T-helper 17 cell (primary cell): ENCODE measurements around the gene DLG2. TPM values are rescaled to one million over a fixed set of nuclear protein-coding genes. Genes with fewer than 3 reads are reported as not detected.

ENCODE experiments used
- ATAC-seq: fragments of 150-1000 bp; cut with Tn5 transposase; 2 replicates; pipeline ENCODE4 v1.10.0; 2021; ENCODE audit warnings: mild to moderate bottlenecking, moderate library complexity
- DNase-seq, 3 donors: peaks; one replicate each; pipeline versions ENCODE4 v3.0.0 to v3.0.0-alpha.2; 2020 to 2021
- H3K9me3 ChIP-seq: one replicate; pipeline ENCODE4 v1.7.0; 2013; ENCODE audit warnings: low read length, mild to moderate bottlenecking; ENCODE audit not compliant: control insufficient read depth, poor library complexity, severe bottlenecking
- H3K27ac Mint-ChIP-seq: one replicate; pipeline ENCODE4 v1.8.0; 2022; ENCODE audit warnings: mild to moderate bottlenecking, moderate library complexity, mixed read lengths
- H3K27me3 Mint-ChIP-seq: one replicate; pipeline ENCODE4 v1.8.0; 2022; ENCODE audit warnings: mixed read lengths
- H3K36me3 Mint-ChIP-seq: one replicate; pipeline ENCODE4 v1.8.0; 2022; ENCODE audit warnings: low read depth, mixed read lengths
- H3K4me1 Mint-ChIP-seq: one replicate; pipeline ENCODE4 v1.8.0; 2022; ENCODE audit warnings: mild to moderate bottlenecking, mixed read lengths
- H3K4me3 Mint-ChIP-seq: one replicate; pipeline ENCODE4 v1.8.0; 2022; ENCODE audit warnings: mild to moderate bottlenecking, moderate library complexity, mixed read lengths
- total RNA-seq, 4 donors: library from RNA in 2 of 4; stranded (reverse) in 2 of 4; gene quantifications; one replicate each; pipeline ENCODE4 v1.2.3 and lab custom pipeline; 2022 to 2026

DLG2 gene
- total RNA-seq, 2 donors from 2014 or later, result 1.0 to 2.2 TPM

DNA sequence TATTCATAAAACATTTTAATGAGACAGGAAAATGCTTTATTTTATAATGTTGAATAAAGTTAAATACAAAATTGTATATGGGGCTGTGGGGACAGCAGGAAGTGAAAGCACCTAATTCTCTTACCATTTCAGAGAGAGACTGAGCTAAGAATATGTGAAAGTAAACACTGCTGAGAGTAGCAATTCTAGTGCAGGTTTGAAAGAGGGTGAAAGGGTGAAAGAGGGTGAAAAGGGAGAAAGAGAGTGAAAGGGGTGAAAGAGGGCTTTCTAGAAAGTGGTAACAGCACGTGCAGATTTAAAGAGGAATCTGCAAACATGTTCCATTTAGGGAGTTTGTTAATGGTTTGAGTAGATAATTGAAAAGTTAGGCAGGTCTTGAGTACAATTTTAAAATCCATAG is 1689.0 kb downstream of the DLG2 start:
- H3K4me3 Mint-ChIP-seq, result no peak overlapping the region

GRCh38 chr11:83933008-83933407 is 1694.1 kb downstream of the DLG2 start:
- Mint-ChIP-seq H3K4me3 (no peak overlapping the region), H3K27me3 (no peaks in the 10 kb centered on the region), H3K4me1 (no peaks in the 10 kb centered on the region), H3K36me3 (no peaks in the 10 kb centered on the region), H3K27ac (no peak overlapping the region)
- H3K9me3 ChIP-seq, result no peaks in the 10 kb centered on the region
- ATAC-seq (no peak), DNase-seq (no peak)

More for the DNA sequence above, 1689.0 kb downstream of the DLG2 start:
- ATAC-seq (no peak), DNase-seq (no peak)
- H3K9me3 ChIP-seq, result no peaks in the 10 kb centered on the region
- H3K27me3 Mint-ChIP-seq, result no peaks in the 10 kb centered on the region
- H3K27ac Mint-ChIP-seq, result no peak overlapping the region
- no peaks in the 10 kb centered on the region for H3K36me3 Mint-ChIP-seq
- no peaks in the 10 kb centered on the region for H3K4me1 Mint-ChIP-seq

DNA sequence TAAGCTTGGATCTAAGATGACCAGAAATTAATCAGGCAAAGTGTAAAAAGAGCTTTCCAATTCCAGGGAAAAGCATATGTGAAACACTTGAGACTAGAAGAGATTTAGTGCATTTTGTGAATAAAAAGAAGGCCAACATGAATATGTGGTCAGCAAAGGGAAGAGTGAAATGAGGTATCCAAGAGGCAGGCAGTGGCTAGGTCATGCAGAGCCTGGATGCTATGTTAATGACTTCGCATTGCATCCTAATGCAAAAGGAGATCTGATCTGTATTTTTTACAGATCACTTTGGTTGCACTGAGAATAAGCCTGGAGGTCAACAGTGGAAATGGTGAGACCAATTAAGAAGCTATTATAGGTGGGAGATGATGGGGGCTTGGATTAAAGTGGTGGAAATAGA is 1699.7 kb downstream of the DLG2 start:
- Mint-ChIP-seq H3K27me3 (no peaks in the 10 kb centered on the region), H3K36me3 (no peaks in the 10 kb centered on the region), H3K4me3 (no peak overlapping the region), H3K4me1 (no peaks in the 10 kb centered on the region), H3K27ac (no peak overlapping the region)
- DNase-seq (no peak), ATAC-seq (no peak)
- no peaks in the 10 kb centered on the region for H3K9me3 ChIP-seq

DNA sequence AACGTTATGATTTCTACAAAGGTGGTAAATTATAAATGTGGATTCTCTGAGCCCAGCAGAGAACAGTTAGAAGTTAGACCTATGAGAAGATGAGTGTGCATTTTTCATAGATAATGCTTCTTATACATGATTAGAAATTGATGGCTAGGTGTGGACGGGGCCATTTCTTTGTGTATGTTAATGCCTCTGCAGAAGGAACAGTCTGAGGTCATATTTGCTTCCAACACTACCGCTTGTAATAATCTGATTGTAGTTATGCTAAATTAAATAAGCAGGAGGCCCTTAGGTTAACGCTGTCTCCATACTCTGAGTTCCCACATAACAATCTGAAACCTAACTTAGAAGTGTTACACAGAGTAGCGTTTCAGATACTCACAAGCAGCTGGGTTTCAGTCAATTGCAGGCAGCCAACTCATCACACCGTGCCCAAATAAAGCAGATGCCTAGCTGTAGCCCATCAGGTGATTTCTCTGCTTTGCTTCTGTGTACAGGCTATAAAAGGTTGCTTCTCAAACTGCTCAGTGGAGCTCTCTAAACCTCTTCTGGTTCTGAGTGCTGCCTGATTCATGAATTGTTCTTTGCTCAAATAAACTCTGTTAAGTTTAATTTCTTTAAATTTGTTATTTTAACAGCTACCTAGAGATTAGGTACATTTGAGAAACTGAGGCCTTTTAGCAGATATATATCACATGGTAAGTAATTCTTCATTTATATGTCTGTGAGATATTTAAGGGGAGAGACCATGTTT is 1702.2 kb downstream of the DLG2 start:
- ATAC-seq, result no peak
- H3K27ac Mint-ChIP-seq, result no peak overlapping the region
- no peaks in the 10 kb centered on the region for H3K4me1 Mint-ChIP-seq
- no peaks in the 10 kb centered on the region for H3K36me3 Mint-ChIP-seq
- no peak overlapping the region for H3K4me3 Mint-ChIP-seq
- no peaks in the 10 kb centered on the region for H3K27me3 Mint-ChIP-seq
- no peak for DNase-seq
- no peaks in the 10 kb centered on the region for H3K9me3 ChIP-seq

DNA sequence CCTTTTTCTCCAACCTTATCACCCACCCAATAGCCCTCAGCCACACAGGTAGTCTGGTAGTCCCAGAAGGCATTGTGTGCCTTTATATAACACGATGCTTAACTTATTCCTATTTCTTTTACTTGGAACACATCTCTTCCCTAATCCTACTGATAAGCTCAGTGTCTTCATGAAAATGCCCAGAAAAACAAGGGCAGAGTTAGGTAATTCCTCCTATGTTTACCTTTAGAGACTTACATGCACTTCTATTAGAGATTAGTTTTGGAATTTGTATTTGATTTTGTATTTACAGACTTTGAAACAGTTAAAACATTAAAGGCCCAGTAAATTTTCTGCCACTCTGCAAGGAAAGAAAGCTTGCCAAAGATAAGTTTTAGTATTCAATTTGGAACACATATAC is 1703.2 kb downstream of the DLG2 start:
- H3K9me3 ChIP-seq, result no peaks in the 10 kb centered on the region
- Mint-ChIP-seq H3K27me3 (no peaks in the 10 kb centered on the region), H3K4me3 (no peak overlapping the region), H3K36me3 (no peaks in the 10 kb centered on the region), H3K27ac (no peak overlapping the region), H3K4me1 (no peaks in the 10 kb centered on the region)
- no peak for DNase-seq
- ATAC-seq, result no peak

DNA sequence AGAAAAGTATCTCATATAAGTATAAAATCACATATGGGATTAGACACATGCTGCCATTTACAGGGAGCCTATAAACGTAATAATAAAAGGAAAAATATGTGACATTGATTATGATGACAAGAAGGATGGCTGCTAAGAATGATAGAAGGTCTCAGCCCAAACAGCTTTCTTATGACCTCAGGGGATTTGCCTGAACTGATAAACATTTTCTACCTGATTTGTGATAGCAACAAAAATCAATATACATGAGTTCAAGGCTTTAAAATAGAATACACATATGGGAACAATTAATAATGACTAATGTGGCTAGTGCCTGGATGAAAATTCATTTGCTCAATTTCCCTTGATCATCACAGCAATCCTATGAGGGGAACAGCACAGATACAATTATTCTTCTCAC is 1704.2 kb downstream of the DLG2 start:
- Mint-ChIP-seq H3K27ac (no peak overlapping the region), H3K27me3 (no peaks in the 10 kb centered on the region), H3K4me1 (no peaks in the 10 kb centered on the region), H3K4me3 (no peak overlapping the region), H3K36me3 (no peaks in the 10 kb centered on the region)
- no peak for ATAC-seq
- DNase-seq, result no peak
- H3K9me3 ChIP-seq, result no peaks in the 10 kb centered on the region

- ATAC-seq (no peak), DNase-seq (no peak)
- Mint-ChIP-seq H3K4me3 (no peak overlapping the region), H3K4me1 (no peaks in the 10 kb centered on the region), H3K27ac (no peak overlapping the region), H3K27me3 (no peaks in the 10 kb centered on the region), H3K36me3 (no peaks in the 10 kb centered on the region)
- H3K9me3 ChIP-seq, result no peaks in the 10 kb centered on the region
Measured at GRCh38 chr11:83922318-83922717, 1704.8 kb downstream of the DLG2 start.

DNA sequence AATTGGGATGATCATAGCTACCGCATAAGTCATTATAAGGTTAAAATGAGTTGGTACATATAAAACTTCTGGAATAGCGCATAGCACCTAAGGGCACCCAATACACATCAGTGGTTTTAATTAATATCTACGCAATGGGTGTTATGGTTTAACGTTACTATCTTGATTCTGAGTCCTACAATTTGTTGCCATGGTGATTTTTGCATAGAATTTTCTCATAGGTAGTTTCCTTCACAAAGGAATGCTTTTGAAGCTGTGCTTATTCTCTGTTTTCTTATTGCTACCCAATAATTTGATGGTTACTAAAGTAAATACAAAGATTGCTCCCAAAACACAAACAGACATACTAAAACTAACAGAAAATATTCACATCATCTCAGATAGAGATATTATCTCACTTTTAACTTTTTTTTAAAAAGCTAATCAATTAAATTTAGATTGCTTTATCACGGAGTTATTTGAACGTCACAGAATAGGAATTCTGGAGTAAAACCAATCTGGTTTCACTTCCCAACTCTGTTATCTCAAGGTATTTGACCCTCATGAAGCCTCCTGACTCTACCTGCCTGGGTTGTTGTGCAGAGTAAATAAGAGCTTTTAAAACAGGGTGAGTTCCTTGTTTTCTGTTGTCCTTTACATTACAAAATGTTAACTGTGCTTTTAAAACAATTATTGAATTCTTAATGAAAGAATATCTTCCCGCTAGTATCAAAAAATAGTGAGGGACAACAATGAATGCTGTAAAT is 1705.5 kb downstream of the DLG2 start:
- DNase-seq (no peak), ATAC-seq (no peak)
- Mint-ChIP-seq H3K36me3 (no peaks in the 10 kb centered on the region), H3K27ac (no peak overlapping the region), H3K27me3 (no peaks in the 10 kb centered on the region), H3K4me3 (no peak overlapping the region), H3K4me1 (no peaks in the 10 kb centered on the region)
- H3K9me3 ChIP-seq, result no peaks in the 10 kb centered on the region

DNA sequence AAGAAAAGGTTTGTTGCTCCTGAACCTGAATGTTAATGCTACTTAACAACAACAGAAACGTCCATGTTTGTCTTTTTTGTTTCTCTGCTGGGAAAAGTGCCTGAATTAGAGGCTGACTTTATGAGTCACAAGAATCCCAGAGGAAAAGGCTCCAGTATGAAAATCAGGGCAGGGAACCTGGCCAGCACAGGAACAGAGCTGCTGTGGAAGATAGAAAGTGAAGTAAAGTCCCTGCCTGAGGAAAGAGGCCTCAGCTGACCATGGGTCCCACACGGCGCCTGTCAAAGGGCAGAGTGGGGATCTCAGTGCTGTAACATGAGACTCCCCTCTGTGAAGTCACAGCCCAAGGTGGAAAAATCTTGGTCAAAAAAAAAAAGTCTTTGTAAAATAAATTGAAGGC is 1708.7 kb downstream of the DLG2 start:
- ATAC-seq, result no peak
- no peaks in the 10 kb centered on the region for H3K27me3 Mint-ChIP-seq
- no peak overlapping the region for H3K4me3 Mint-ChIP-seq
- H3K9me3 ChIP-seq, result no peaks in the 10 kb centered on the region
- no peak overlapping the region for H3K27ac Mint-ChIP-seq
- no peaks in the 10 kb centered on the region for H3K4me1 Mint-ChIP-seq
- no peak for DNase-seq
- no peaks in the 10 kb centered on the region for H3K36me3 Mint-ChIP-seq

GRCh38 chr11:83914995-83915394 is 1712.1 kb downstream of the DLG2 start:
- Mint-ChIP-seq H3K4me3 (no peak overlapping the region), H3K36me3 (no peaks in the 10 kb centered on the region), H3K27ac (no peak overlapping the region), H3K27me3 (no peaks in the 10 kb centered on the region), H3K4me1 (no peaks in the 10 kb centered on the region)
- no peak for DNase-seq
- H3K9me3 ChIP-seq, result no peaks in the 10 kb centered on the region
- ATAC-seq, result no peak

DNA sequence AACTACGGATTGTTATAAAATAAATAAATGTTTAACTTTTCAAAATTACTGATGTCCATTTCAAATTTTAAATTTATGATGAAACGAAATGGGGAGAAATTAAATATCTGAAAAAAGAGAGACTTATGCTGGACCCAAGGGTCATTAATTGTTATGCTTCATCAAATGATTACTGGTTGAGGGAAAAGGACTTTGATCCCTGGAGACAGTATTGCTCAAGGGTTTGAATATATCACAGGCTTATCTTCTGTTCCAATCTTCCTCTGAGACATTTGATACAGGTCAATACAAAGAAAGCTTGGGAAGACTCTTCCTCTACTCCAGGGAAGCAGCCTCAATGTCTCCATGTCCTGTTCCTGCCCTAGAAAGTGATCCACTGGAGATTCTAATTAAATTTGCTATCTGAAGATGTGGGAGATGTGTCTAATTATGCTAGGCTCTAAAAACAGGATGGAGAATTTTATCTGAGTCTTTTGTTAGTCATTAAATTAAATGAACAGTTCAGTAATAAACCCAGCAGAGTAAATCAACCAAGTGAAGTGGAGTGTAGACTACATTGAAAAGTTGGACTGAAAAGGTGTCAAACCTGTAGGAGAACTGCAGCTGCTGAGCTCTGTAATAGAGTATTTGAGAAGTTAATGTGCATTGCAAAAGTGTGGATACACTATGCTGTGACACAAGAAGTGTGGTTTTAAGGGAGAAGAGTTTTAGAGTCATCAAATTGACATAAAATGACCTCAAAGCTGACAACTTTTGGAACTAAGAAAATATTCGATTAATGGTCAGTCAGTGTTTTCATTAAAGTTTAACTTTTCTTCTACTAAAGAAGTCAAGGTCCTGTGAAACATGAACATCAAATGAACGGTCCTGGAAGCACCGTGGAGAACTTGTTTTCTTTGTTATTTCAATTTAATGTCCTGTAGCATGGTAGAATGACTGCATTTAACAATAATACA is 1717.3 kb downstream of the DLG2 start:
- Mint-ChIP-seq H3K27me3 (no peaks in the 10 kb centered on the region), H3K4me3 (no peak overlapping the region), H3K36me3 (no peaks in the 10 kb centered on the region), H3K4me1 (no peaks in the 10 kb centered on the region), H3K27ac (no peak overlapping the region)
- no peak for DNase-seq
- no peak for ATAC-seq
- H3K9me3 ChIP-seq, result no peaks in the 10 kb centered on the region

DNA sequence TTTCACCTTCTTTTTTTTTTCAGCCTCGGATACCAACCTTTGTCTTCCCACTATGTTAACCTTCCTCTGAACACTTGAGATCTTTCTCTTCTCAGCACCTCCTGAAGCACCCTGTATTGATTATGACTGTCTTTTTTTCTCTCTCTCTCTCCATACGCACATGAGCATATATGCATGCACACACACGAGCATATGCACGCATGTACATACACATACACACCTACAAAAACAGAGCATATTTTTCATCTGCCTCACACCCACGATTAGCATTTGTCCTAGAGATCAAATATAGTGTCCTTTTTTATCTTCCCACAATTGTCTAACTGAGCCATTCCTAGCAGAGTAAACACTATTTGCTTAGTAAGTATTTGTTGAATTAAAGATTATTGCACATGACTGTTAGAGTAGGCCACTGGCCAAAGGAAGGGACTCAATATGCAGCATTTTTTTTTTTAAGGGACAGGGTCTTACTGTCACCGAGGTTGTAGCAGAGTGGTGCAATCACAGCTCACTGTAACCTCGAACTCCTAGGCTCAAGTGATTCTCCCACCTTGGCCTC is 1718.8 kb downstream of the DLG2 start:
- ATAC-seq (no peak), DNase-seq (no peak)
- H3K9me3 ChIP-seq, result no peaks in the 10 kb centered on the region
- Mint-ChIP-seq H3K27me3 (no peaks in the 10 kb centered on the region), H3K27ac (no peak overlapping the region), H3K4me1 (no peaks in the 10 kb centered on the region), H3K36me3 (no peaks in the 10 kb centered on the region), H3K4me3 (no peak overlapping the region)

GRCh38 chr11:83895516-83895915 is 1731.6 kb downstream of the DLG2 start:
- Mint-ChIP-seq H3K27me3 (no peaks in the 10 kb centered on the region), H3K36me3 (no peaks in the 10 kb centered on the region), H3K27ac (no peak overlapping the region), H3K4me3 (no peak overlapping the region), H3K4me1 (no peaks in the 10 kb centered on the region)
- ATAC-seq (no peak), DNase-seq (no peak)
- no peaks in the 10 kb centered on the region for H3K9me3 ChIP-seq
